Keratinocyte (primary cell): ENCODE measurements around the gene FGL2. TPM values are rescaled to one million over a fixed set of nuclear protein-coding genes. Genes with fewer than 3 reads are reported as not detected.
"Not testable (repeated sequence)": the region's sequence is repeated elsewhere in the genome, so short reads cannot be mapped to it uniquely, and the experiment has no call there.

Source experiments
- DNase-seq: peaks from one replicate; pipeline ENCODE4 v3.0.0-alpha.2; 2011; ENCODE audit warnings: low read depth, missing footprints, low spot score
- FAIRE-seq: peaks from 2 replicates; lab custom pipeline; 2011; peaks lifted over from hg19 to GRCh38; lab: Jason Lieb, UNC
- H2AFZ ChIP-seq: 2 replicates; pipeline ENCODE4 v1.6.0; 2012; ENCODE audit warnings: low read length, control low read depth, inconsistent platforms; ENCODE audit not compliant: control insufficient read depth
- H3K27ac ChIP-seq: 2 replicates; pipeline ENCODE4 v1.5.1; 2011; ENCODE audit warnings: low read length; ENCODE audit not compliant: control insufficient read depth, insufficient read depth
- H3K27me3 ChIP-seq: 3 replicates; pipeline ENCODE4 v1.6.0; 2011; ENCODE audit warnings: low read length; ENCODE audit not compliant: control insufficient read depth, insufficient read depth; ENCODE audit errors: extremely low read depth
- H3K36me3 ChIP-seq, 2 experiments: 2 replicates in 1 of 2; 3 replicates in 1 of 2; pipeline ENCODE4 v1.5.1; 2011; ENCODE audit warnings: low read length in 2 of 2, mild to moderate bottlenecking in 1 of 2; ENCODE audit not compliant: control insufficient read depth in 2 of 2, insufficient read depth in 2 of 2; ENCODE audit errors: extremely low read depth in 1 of 2
- H3K4me1 ChIP-seq: 3 replicates; pipeline ENCODE4 v1.5.1; 2011; ENCODE audit warnings: low read length; ENCODE audit not compliant: control insufficient read depth, insufficient read depth; ENCODE audit errors: extremely low read depth
- H3K4me2 ChIP-seq: 3 replicates; pipeline ENCODE4 v1.6.0; 2011; ENCODE audit warnings: low read depth, low read length; ENCODE audit not compliant: control insufficient read depth, insufficient read depth; ENCODE audit errors: extremely low read depth
- H3K4me3 ChIP-seq, 3 experiments: fragments of 200-600 bp in 1 of 3; sonication (generic) in 1 of 3; 2 replicates in 2 of 3; 3 replicates in 1 of 3; pipeline ENCODE4 v1.5.1; 2011 to 2016; ENCODE audit warnings: low read length in 3 of 3, mild to moderate bottlenecking in 3 of 3, control low read depth in 2 of 3, inconsistent platforms in 1 of 3, low read depth in 1 of 3, mixed read lengths in 1 of 3, mixed run types in 1 of 3, moderate library complexity in 1 of 3; ENCODE audit not compliant: control insufficient read depth in 2 of 3, insufficient read depth in 2 of 3; ENCODE audit errors: extremely low read depth in 1 of 3
- H3K79me2 ChIP-seq: 2 replicates; pipeline ENCODE4 v1.6.0; 2012; ENCODE audit warnings: low read length; ENCODE audit not compliant: control insufficient read depth, insufficient read depth
- H3K9ac ChIP-seq: 3 replicates; pipeline ENCODE4 v1.6.0; 2011; ENCODE audit warnings: low read length; ENCODE audit not compliant: control insufficient read depth, insufficient read depth; ENCODE audit errors: extremely low read depth
- H3K9me1 ChIP-seq: 3 replicates; pipeline ENCODE4 v1.6.0; 2011; ENCODE audit warnings: low read length; ENCODE audit not compliant: control insufficient read depth, insufficient read depth; ENCODE audit errors: extremely low read depth
- H3K9me3 ChIP-seq: 2 replicates; pipeline ENCODE4 v1.5.1; 2012; ENCODE audit warnings: low read depth, low read length; ENCODE audit not compliant: control insufficient read depth
- H4K20me1 ChIP-seq: 3 replicates; pipeline ENCODE4 v1.6.0; 2011; ENCODE audit warnings: low read length; ENCODE audit not compliant: control insufficient read depth, insufficient read depth; ENCODE audit errors: extremely low read depth
- CTCF ChIP-seq, 3 experiments: IDR thresholded peaks in 1 of 3; conservative IDR thresholded peaks in 1 of 3; optimal IDR thresholded peaks in 1 of 3; 2 replicates in 2 of 3; 3 replicates in 1 of 3; pipeline versions ENCODE3 to v1.5.1; 2011; ENCODE audit warnings: low read length in 3 of 3, mild to moderate bottlenecking in 3 of 3, moderate library complexity in 2 of 3, control low read depth in 1 of 3, inconsistent platforms in 1 of 3; ENCODE audit not compliant: insufficient read depth in 2 of 3; ENCODE audit errors: extremely low read depth in 1 of 3
- EZH2 ChIP-seq: IDR thresholded peaks from one replicate; pipeline ENCODE4 v1.6.1; 2012; ENCODE audit warnings: inconsistent platforms, mild to moderate bottlenecking, low read length, moderate library complexity
- dilution Hi-C: fragments of 300-500 bp; cut with MboI; formaldehyde crosslinking; loops from one replicate; pipeline ENCODE4 v1.7.0; 2020; ENCODE audit warnings: low sequenced_read_pairs; ENCODE audit not compliant: extremely low pct_ligation_motif_present
- polyA plus RNA-seq, 5 experiments: library from polyadenylated mRNA; depleted of rRNA in 3 of 5; stranded (reverse) in 3 of 5; stranded (forward) in 1 of 5; unstranded in 1 of 5; fragments of >200 nt; gene quantifications; 1 replicate in 1 of 5; 2 replicates in 3 of 5; 3 replicates in 1 of 5; pipeline versions ENCODE4 v1.2.1 to v1.2.3, GENCODE V29; 2011 to 2012; ENCODE audit warnings: missing spikeins in 2 of 5, low read depth in 1 of 5, low replicate concordance in 1 of 5

Gene FGL2
- polyA plus RNA-seq, 1 donor (not counting 4 experiments of a cell fraction or from before 2014, with no cell fraction given): not detected

- no peaks in the 10 kb centered on the region for H3K36me3 ChIP-seq
Measured at GRCh38 chr7:77235276-77235675, 35.7 kb upstream of the FGL2 start.

GRCh38 chr7:77232467-77232866 lies 32.8 kb upstream of the FGL2 start:
- dilution Hi-C loops: no loop called here
- Histone ChIP-seq H3K9me3 (no peaks in the 10 kb centered on the region), H3K9me1 (no peaks in the 10 kb centered on the region)

More at GRCh38 chr7:77235276-77235675, 35.7 kb upstream of the FGL2 start:
- DNase-seq (no peak), FAIRE-seq (no peak)
- dilution Hi-C loops: no loop called here
- no peak overlapping the region for H3K4me2 ChIP-seq
- no peak overlapping the region for H2AFZ ChIP-seq
- no peak overlapping the region for H3K9ac ChIP-seq
- H3K27me3 ChIP-seq: no peaks in the 10 kb centered on the region
- no peaks in the 10 kb centered on the region for H3K9me1 ChIP-seq
- H3K27ac ChIP-seq: no peak overlapping the region
- H4K20me1 ChIP-seq: no peaks in the 10 kb centered on the region
- no peaks in the 10 kb centered on the region for H3K79me2 ChIP-seq
- H3K4me3 ChIP-seq: no peak overlapping the region
- no peak for TF ChIP-seq EZH2
- TF ChIP-seq CTCF (optimal IDR thresholded peaks at IDR 0.05 in 1 of 3, IDR thresholded peaks at IDR 0.05 in 1 of 3, conservative IDR thresholded peaks at IDR 0.05 in 1 of 3; ENCODE audit: extremely low read depth in 1 of 3, insufficient read depth in 2 of 3, low read length in 3 of 3): no peak
- H3K4me1 ChIP-seq: no peaks in the 10 kb centered on the region
- H3K9me3 ChIP-seq: no peaks in the 10 kb centered on the region

GRCh38 chr7:77228795-77229194 lies 29.2 kb upstream of the FGL2 start:
- H2AFZ ChIP-seq, H3K27ac ChIP-seq, FAIRE-seq, H3K79me2 ChIP-seq, H4K20me1 ChIP-seq, H3K4me1 ChIP-seq, H3K27me3 ChIP-seq, H3K9me3 ChIP-seq, DNase-seq, H3K4me3 ChIP-seq, H3K36me3 ChIP-seq, dilution Hi-C loops, H3K9me1 ChIP-seq, H3K4me2 ChIP-seq, H3K9ac ChIP-seq: not testable (repeated sequence)

More at GRCh38 chr7:77232467-77232866, 32.8 kb upstream of the FGL2 start:
- H3K27me3 ChIP-seq: no peaks in the 10 kb centered on the region
- no peak for FAIRE-seq
- no peaks in the 10 kb centered on the region for H3K79me2 ChIP-seq
- H3K27ac ChIP-seq: no peak overlapping the region
- no peak overlapping the region for H3K4me2 ChIP-seq
- no peak overlapping the region for H2AFZ ChIP-seq
- no peak for DNase-seq
- no peaks in the 10 kb centered on the region for H4K20me1 ChIP-seq
- no peaks in the 10 kb centered on the region for H3K4me1 ChIP-seq
- H3K9ac ChIP-seq: no peak overlapping the region
- no peaks in the 10 kb centered on the region for H3K36me3 ChIP-seq
- H3K4me3 ChIP-seq: no peak overlapping the region
- TF ChIP-seq CTCF (optimal IDR thresholded peaks at IDR 0.05 in 1 of 3, IDR thresholded peaks at IDR 0.05 in 1 of 3, conservative IDR thresholded peaks at IDR 0.05 in 1 of 3; ENCODE audit: extremely low read depth in 1 of 3, insufficient read depth in 2 of 3, low read length in 3 of 3): no peak
- TF ChIP-seq EZH2: no peak
